Neuron (in vitro differentiated cells): Measurements from ENCODE around the gene LRRC8D.

Experiments used
- H2AFZ ChIP-seq: one replicate; pipeline ENCODE4 v1.6.1; 2013; ENCODE audit warnings: low read depth, mild to moderate bottlenecking, inconsistent platforms, low read length, moderate library complexity
- H3K27me3 ChIP-seq: one replicate; pipeline ENCODE4 v1.6.1; 2013; ENCODE audit warnings: low read length; ENCODE audit not compliant: insufficient read depth
- H3K36me3 ChIP-seq: one replicate; pipeline ENCODE4 v1.6.1; 2013; ENCODE audit warnings: low read length; ENCODE audit not compliant: insufficient read depth
- H3K4me1 ChIP-seq: one replicate; pipeline ENCODE4 v1.6.1; 2013; ENCODE audit warnings: low read length; ENCODE audit not compliant: insufficient read depth
- H3K4me3 ChIP-seq: 2 replicates; pipeline ENCODE4 v1.5.1; 2013; ENCODE audit warnings: mild to moderate bottlenecking, low read length, moderate library complexity
- H3K9me3 ChIP-seq: one replicate; pipeline ENCODE4 v1.6.1; 2013; ENCODE audit warnings: low read length

LRRC8D gene

GRCh38 chr1:89954401-89954800 lies 133.6 kb downstream of the LRRC8D start:
- Histone ChIP-seq H2AFZ (no peak overlapping the region), H3K4me3 (no peak overlapping the region), H3K4me1 (no peaks in the 10 kb centered on the region), H3K36me3 (no peaks in the 10 kb centered on the region), H3K9me3 (no peaks in the 10 kb centered on the region), H3K27me3 (no peaks in the 10 kb centered on the region)

GRCh38 chr1:89955311-89956205 lies 134.7 kb downstream of the LRRC8D start:
- no peaks in the 10 kb centered on the region for H3K36me3 ChIP-seq
- H3K9me3 ChIP-seq, result peaks cover 2% of the 10 kb centered on the region
- H3K4me3 ChIP-seq, result no peak overlapping the region
- no peaks in the 10 kb centered on the region for H3K27me3 ChIP-seq
- no peak overlapping the region for H2AFZ ChIP-seq
- H3K4me1 ChIP-seq, result no peaks in the 10 kb centered on the region

GRCh38 chr1:89957107-89957506 lies 136.3 kb downstream of the LRRC8D start:
- no peaks in the 10 kb centered on the region for H3K27me3 ChIP-seq
- H3K9me3 ChIP-seq, result peaks cover 2% of the 10 kb centered on the region
- H3K4me1 ChIP-seq, result no peaks in the 10 kb centered on the region
- H3K4me3 ChIP-seq, result no peak overlapping the region
- no peaks in the 10 kb centered on the region for H3K36me3 ChIP-seq
- no peak overlapping the region for H2AFZ ChIP-seq

DNA sequence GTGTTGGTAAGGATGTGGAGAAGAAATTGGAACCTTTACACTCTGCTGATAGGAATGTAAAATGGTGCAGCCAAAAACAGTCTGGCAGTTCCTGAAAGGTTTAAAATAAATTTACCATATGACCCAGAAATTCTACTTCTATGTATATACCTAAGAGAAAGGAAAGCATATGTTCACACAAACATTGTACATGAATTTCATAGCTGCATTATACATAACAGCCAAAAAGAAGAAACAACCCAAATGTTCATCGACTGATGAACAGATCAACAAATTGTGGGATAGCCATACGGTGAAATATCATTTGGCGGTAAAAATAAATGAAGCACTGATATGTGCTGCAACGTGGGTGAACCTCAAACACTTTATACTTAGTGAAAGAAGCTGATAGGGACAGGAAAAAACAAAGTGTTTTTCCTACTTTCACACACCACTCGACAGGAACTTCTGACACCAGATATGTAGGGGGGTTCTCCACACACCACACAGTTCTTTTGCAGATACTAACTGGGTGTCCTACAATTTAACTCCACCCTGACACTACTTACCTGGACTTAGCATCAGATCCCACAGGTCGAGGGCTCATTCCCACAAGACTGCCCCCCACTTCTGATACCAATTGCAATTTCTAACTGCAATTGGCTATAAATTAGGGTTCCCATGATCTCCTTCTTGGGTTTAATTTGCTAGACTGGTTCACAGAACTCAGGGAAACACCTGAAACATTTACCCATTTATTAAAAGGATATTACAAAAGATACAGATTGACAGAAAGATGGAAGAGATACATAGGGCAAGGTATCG lies 138.2 kb downstream of the LRRC8D start:
- Histone ChIP-seq H3K36me3 (no peaks in the 10 kb centered on the region), H3K4me3 (no peak overlapping the region), H3K4me1 (no peaks in the 10 kb centered on the region), H3K27me3 (no peaks in the 10 kb centered on the region), H2AFZ (no peak overlapping the region), H3K9me3 (peaks cover 2% of the 10 kb centered on the region)

DNA sequence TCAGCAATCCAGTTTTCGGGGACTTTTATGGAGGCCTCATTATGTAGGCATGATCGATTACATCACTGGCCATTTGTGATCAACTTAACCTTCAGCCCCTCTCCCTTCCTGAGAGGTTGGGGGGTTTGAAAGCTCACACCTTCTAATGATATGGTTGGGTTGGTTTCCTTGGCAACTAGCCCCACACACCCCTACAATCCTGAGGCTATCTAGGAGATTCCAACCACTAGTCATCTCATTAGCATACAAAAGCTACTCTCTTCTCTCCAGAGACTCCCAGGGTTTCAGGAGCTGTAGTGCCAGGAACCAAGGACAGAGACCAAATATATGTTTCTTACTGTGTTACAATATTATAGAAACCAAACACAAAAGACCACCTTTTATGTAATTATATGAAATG lies 138.9 kb downstream of the LRRC8D start:
- no peaks in the 10 kb centered on the region for H3K27me3 ChIP-seq
- H3K4me3 ChIP-seq, result no peak overlapping the region

DNA sequence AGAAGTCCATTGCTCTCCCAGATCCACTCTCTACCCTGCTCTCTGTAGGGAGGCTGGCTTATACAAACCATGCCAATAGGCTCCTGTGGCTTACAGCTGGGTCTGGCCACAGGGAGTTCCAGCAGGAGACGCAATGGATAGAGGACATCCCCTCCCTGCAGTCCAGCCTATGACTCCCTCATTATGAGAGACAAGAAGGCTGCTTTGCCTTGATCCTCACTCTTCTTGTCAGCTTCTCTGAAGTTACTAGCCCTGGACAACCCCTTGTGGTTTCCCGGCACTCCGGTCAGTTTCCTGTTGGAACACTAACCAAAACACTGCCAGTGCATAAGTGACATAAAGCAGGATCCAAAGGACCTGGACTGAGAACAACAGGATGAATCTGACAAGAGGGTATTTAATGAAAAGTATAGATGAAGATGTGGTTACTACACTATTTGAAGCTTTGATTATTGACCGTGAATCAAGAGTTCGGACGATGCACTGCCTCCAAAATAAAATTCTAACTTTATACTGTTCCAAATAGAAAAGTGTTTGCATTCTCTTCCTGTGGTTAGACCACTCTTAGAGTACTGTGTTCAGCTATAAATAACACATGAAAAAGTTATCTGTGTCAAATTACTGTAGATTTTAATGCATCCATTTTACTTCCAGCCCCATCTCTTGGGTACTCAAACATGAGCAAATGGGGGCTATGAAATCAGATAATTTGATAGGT lies 141.4 kb downstream of the LRRC8D start:
- Histone ChIP-seq H3K4me1 (peaks cover 7% of the 10 kb centered on the region), H3K27me3 (no peaks in the 10 kb centered on the region), H3K4me3 (no peak overlapping the region), H3K36me3 (no peaks in the 10 kb centered on the region), H2AFZ (no peak overlapping the region), H3K9me3 (peaks cover 2% of the 10 kb centered on the region)

More for the DNA sequence above, 138.9 kb downstream of the LRRC8D start:
- Histone ChIP-seq H3K4me1 (no peaks in the 10 kb centered on the region), H2AFZ (no peak overlapping the region), H3K9me3 (peaks cover 2% of the 10 kb centered on the region), H3K36me3 (no peaks in the 10 kb centered on the region)

DNA sequence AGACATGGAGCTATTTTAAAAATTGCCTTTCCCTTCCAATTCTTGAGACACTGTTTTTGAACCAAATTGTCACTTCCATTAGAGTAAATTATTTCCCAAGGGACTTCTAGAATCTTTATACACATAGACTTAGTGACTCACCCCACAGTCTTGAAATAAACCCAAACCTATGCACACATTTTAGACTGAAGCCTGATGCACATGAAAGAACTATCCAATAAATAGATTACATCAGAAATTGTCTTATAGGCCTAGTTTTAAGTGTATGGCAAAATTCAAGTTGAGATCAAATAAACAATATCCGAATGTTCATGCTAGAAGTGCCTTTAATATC lies 141.9 kb downstream of the LRRC8D start:
- H2AFZ ChIP-seq, result no peak overlapping the region
- no peak overlapping the region for H3K4me3 ChIP-seq
- H3K9me3 ChIP-seq, result peaks cover 2% of the 10 kb centered on the region
- H3K27me3 ChIP-seq, result no peaks in the 10 kb centered on the region
- H3K4me1 ChIP-seq, result peaks cover 7% of the 10 kb centered on the region
- no peaks in the 10 kb centered on the region for H3K36me3 ChIP-seq

GRCh38 chr1:89965193-89965768 lies 144.4 kb downstream of the LRRC8D start:
- H3K27me3 ChIP-seq, result no peaks in the 10 kb centered on the region
- H3K4me1 ChIP-seq, result peaks cover 7% of the 10 kb centered on the region
- H3K9me3 ChIP-seq, result no peaks in the 10 kb centered on the region
- no peaks in the 10 kb centered on the region for H3K36me3 ChIP-seq
- H3K4me3 ChIP-seq, result no peak overlapping the region
- H2AFZ ChIP-seq, result no peak overlapping the region

DNA sequence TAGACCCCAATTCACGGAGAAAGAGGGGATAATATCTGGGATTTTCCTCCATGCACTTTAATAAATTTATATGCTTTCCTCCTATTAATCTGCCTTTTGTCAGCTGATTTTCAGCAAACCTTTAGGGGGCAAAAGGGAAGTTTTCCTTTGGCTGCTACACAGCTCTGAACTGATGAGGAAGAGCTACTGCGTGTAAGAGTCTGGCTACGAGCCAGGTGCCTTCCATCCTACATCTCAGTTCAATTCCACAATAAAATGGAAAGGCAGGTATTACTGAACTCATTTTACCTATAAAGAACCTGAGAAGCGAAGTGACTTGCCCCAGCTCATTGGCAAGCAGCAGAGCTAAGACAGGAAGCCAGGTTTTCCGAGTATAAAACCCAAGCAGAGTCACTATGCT lies 145.8 kb downstream of the LRRC8D start:
- Histone ChIP-seq H2AFZ (no peak overlapping the region), H3K36me3 (no peaks in the 10 kb centered on the region), H3K27me3 (no peaks in the 10 kb centered on the region), H3K4me3 (no peak overlapping the region), H3K9me3 (no peaks in the 10 kb centered on the region), H3K4me1 (peaks cover 7% of the 10 kb centered on the region)

- Histone ChIP-seq H3K27me3 (no peaks in the 10 kb centered on the region), H3K4me3 (no peak overlapping the region), H3K4me1 (no peaks in the 10 kb centered on the region), H3K9me3 (no peaks in the 10 kb centered on the region), H3K36me3 (no peaks in the 10 kb centered on the region), H2AFZ (no peak overlapping the region)
These were observed 150.8 kb downstream of the LRRC8D start for GRCh38 chr1:89971600-89971999.

GRCh38 chr1:89972024-89972423 lies 151.2 kb downstream of the LRRC8D start:
- Histone ChIP-seq H3K4me3 (no peak overlapping the region), H2AFZ (no peak overlapping the region), H3K27me3 (no peaks in the 10 kb centered on the region), H3K9me3 (no peaks in the 10 kb centered on the region), H3K4me1 (no peaks in the 10 kb centered on the region), H3K36me3 (no peaks in the 10 kb centered on the region)

DNA sequence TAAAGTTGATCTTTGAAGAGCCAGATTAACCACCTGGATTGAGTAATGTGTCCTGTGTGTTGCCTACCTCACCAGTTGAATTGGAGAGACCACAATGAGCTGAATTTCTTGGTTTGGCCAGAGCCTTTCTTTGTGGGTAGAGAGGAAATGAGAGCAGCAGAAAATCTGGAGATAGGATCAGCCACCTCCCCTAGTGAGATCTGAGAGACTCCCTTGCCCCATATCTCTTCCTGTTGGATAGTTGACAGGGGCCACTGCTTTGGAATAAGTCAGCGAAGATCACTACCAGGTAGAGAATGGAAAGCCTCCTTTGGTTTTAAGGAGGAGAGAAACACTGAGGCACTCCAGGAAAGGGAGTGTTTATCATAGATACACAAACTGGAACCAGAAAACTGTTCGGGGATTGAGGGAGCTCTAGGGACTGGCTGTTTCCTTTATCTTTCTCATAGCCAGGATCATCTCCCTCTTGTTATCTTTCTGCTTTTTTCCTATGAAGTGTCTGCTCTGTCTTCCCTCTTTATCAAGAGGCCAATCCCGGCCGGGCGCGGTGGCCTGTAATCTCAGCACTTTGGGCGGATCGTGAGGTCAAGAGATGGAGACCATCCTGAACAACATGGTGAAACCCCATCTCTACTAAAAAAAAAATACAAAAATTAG lies 152.8 kb downstream of the LRRC8D start:
- no peaks in the 10 kb centered on the region for H3K27me3 ChIP-seq
- H3K4me1 ChIP-seq, result no peaks in the 10 kb centered on the region
- no peaks in the 10 kb centered on the region for H3K9me3 ChIP-seq
- no peak overlapping the region for H2AFZ ChIP-seq
- no peaks in the 10 kb centered on the region for H3K36me3 ChIP-seq
- H3K4me3 ChIP-seq, result no peak overlapping the region
